Activated T-helper 17 cell treated with anti-CD3 and anti-CD28 coated beads, Interleukin-2, amount 50 U/mL, for 72 hours (primary cell): ENCODE measurements around the gene ITPR1. TPM values are rescaled to one million over a fixed set of nuclear protein-coding genes. Genes with fewer than 3 reads are reported as not detected.
A peak's percentile ranks its signal among the peaks of the same experiment; 100 is the strongest.
"Not testable (repeated sequence)": the region's sequence is repeated elsewhere in the genome, so short reads cannot be mapped to it uniquely, and the experiment has no call there.

Experiments
- ATAC-seq: fragments of 150-1000 bp; cut with Tn5 transposase; replicated peaks from 2 replicates; pipeline ENCODE4 v1.10.0; 2021; ENCODE audit warnings: mild to moderate bottlenecking, moderate library complexity
- H3K27ac Mint-ChIP-seq: one replicate; pipeline ENCODE4 v1.8.0; 2022; ENCODE audit warnings: mixed read lengths
- H3K27me3 Mint-ChIP-seq: one replicate; pipeline ENCODE4 v1.8.0; 2022; ENCODE audit warnings: mixed read lengths
- H3K36me3 Mint-ChIP-seq: one replicate; pipeline ENCODE4 v1.8.0; 2022; ENCODE audit warnings: low read depth, mild to moderate bottlenecking, mixed read lengths
- H3K4me1 Mint-ChIP-seq: one replicate; pipeline ENCODE4 v1.8.0; 2022; ENCODE audit warnings: mixed read lengths
- H3K4me3 Mint-ChIP-seq: one replicate; pipeline ENCODE4 v1.8.0; 2022; ENCODE audit warnings: mild to moderate bottlenecking, mixed read lengths
- H3K9me3 Mint-ChIP-seq: one replicate; pipeline ENCODE4 v1.8.0; 2022; ENCODE audit warnings: mixed read lengths
- total RNA-seq, 2 donors: library from RNA; stranded (reverse); gene quantifications; one replicate each; pipeline ENCODE4 v1.2.3, GENCODE V29; 2022

The ITPR1 gene
- total RNA-seq: 10 to 100 TPM; 78.5 to 84.6 TPM

DNA sequence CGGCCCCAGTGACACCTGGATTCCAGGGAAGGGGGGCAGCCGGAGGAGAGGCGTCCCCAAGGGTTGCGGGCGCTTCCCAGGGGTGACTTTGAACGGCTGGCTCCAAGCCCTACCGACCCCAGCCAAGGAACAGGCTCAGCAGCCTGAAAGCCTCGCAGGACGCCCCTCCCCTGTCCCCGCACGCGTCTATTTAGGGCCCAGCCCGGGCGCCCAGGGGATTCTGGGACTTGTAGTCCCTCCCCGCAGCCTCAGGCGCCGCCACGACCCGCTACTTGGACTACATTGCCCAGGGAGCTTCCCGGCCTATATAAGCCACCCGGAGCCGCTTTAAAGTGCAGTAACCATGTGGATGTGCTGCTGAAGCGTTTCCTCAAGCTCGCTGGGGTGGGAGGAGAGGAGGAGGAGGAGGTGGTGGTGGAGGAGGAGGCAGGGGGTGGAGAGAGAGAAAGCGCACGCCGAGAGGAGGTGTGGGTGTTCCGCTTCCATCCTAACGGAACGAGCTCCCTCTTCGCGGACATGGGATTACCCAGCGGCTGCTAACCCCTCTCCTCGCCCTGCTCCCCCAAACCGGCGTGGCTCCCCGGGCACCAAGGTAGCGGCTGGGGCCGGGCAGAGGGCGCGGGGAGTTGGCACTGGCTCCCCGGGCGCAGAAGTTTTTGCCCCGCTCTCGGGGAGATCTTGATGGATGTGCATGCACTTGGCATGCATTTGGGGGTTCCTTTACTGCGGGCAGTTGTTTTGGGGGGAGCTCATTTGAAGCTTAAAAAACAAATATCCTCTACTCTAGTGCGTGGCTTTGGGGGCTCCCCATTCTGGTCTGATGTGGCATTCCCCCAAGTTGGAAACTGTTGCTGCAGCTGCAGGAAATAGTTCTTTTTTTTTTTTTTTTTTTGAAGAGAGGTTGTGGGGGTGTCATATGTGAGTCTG, at the start of gene ITPR1:
Gene ITPR1, plus strand, starts transcription at position 335 of the 927 bp plus-strand sequence. CDS start 23,144 bp downstream, outside the sequence.
- peak within 1 kb of the TSS; percentile 94 for H3K4me3 Mint-ChIP-seq

DNA sequence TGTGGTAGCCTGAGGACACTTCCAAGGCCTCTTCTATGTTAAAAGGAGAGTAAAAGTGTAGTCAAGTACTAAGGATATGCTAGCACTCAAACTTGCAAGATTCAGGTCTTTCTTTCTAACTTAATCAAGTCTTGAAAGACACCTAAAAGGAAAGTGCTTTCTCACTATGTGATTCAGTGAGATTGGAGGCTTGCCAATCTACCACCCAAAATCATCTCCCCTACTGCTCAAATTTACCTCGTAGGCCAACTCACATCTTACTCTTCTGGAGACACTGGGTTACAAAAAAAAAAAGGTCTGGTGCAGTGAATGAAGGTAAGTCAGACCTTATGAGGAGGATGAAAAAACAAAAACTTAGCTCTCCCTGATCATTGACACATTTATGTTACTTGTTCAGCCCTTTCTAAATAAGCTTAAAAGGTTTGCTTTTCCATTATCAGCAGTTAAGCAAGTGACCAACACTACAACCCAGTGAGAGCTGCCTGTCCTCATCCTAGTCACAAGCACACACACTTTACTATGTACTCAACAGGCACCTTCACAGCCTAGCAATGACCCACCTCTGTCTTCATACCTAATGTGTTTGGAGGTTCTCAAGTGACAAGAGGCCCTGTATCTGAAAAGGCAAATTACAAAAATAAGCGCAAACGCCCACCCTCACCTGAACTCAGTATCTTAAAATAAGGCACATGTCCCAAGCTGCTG, 45.7 kb upstream of the ITPR1 start:
- H3K4me3 Mint-ChIP-seq: no peak overlapping the region
- H3K4me1 Mint-ChIP-seq: no peaks in the 10 kb centered on the region

More for the DNA sequence above, at the start of gene ITPR1:
- peak; percentile 95 for ATAC-seq
- Mint-ChIP-seq H3K36me3 (peaks cover 39% of the 10 kb centered on the region), H3K27me3 (no peaks in the 10 kb centered on the region), H3K4me1 (peaks cover 28% of the 10 kb centered on the region), H3K27ac (peak within 1 kb of the TSS; percentile 89), H3K9me3 (no peaks in the 10 kb centered on the region)

DNA sequence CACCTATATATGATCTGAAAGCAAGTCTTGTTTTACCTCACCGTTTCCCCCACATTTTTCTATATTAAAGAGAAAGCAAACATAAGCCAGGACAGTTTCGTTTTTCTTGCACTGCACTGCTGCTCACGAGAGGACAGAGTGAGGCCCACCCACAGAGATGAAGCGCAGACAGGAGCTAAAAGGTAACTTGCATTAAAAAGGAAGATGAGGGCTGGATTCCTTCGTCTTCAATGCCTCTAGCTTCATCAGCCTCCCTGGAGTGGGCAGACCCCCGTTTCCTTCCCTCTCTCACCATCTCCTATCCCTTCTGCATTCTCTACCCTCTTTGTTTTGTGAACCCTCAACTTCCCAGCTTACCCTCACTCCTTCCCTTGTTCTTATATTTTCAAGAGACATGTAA, 45.0 kb upstream of the ITPR1 start:
- Mint-ChIP-seq H3K9me3 (no peaks in the 10 kb centered on the region), H3K27ac (no peak overlapping the region), H3K4me3 (no peak overlapping the region), H3K4me1 (no peaks in the 10 kb centered on the region), H3K27me3 (no peaks in the 10 kb centered on the region), H3K36me3 (peaks cover 82% of the 10 kb centered on the region)
- ATAC-seq: no peak

More for the DNA sequence above, 45.7 kb upstream of the ITPR1 start:
- no peak overlapping the region for H3K27ac Mint-ChIP-seq
- peaks cover 83% of the 10 kb centered on the region for H3K36me3 Mint-ChIP-seq
- ATAC-seq: no peak
- no peaks in the 10 kb centered on the region for H3K27me3 Mint-ChIP-seq
- H3K9me3 Mint-ChIP-seq: no peaks in the 10 kb centered on the region

DNA sequence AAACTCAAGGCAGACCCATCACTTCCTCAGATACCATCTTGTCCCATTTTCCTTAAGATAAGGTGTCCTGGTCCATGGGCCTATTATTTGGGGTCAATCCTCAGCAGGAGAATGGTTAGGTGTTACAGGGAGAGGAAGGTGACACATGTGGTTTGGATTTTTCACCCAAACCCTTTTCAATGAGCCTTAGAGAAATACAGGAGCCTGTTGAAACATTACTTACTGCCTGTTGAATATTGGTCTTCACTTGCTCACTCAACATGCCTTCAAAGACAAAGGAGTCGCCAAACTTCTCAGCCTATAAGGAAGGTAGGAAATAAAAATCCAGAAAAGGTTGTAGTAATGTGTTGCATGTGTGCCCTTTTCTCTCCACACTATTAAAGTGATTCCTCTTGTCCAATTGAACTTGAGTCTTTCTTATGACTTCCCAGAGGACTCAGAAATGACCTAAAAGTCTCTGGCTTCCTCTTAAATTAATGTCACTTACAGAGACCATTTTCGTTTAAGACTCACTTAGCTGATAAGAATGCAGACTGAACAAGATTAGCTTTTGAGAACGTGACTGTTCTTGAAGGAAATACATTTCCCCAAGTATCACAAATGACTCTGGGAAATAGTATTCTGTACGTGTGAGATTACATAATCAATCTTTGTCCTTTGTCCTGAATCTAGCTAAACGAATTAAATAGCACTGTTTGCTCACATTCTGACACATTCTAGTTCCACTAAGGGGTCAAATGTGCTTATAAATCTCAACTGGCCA, 43.9 kb upstream of the ITPR1 start:
- no peaks in the 10 kb centered on the region for H3K4me1 Mint-ChIP-seq
- no peak overlapping the region for H3K27ac Mint-ChIP-seq
- H3K27me3 Mint-ChIP-seq: no peaks in the 10 kb centered on the region
- H3K4me3 Mint-ChIP-seq: no peak overlapping the region
- no peak for ATAC-seq
- H3K9me3 Mint-ChIP-seq: no peaks in the 10 kb centered on the region
- peaks cover 72% of the 10 kb centered on the region for H3K36me3 Mint-ChIP-seq

DNA sequence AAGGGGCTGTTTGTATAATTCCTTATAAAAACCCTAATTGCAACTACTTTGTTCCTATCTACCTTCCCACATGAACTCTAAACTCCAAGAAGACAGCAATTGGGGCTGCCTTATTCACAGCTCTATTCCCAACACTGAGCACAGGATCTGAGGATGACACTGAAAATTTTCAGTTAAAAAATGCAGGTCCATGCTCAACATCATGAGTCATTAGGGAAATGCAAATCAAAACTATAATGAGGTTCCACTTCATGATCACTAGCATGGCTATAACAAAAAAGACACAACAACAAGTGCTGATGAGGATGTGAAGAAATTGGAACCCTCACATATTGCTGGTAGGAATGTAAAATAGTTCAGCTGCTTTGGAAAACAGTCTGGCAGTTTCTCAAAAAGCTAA, 39.0 kb upstream of the ITPR1 start:
- ATAC-seq: no peak
- no peaks in the 10 kb centered on the region for H3K27me3 Mint-ChIP-seq
- no peak overlapping the region for H3K27ac Mint-ChIP-seq
- peaks cover 34% of the 10 kb centered on the region for H3K36me3 Mint-ChIP-seq
- H3K4me1 Mint-ChIP-seq: no peaks in the 10 kb centered on the region
- H3K9me3 Mint-ChIP-seq: no peaks in the 10 kb centered on the region
- no peak overlapping the region for H3K4me3 Mint-ChIP-seq

DNA sequence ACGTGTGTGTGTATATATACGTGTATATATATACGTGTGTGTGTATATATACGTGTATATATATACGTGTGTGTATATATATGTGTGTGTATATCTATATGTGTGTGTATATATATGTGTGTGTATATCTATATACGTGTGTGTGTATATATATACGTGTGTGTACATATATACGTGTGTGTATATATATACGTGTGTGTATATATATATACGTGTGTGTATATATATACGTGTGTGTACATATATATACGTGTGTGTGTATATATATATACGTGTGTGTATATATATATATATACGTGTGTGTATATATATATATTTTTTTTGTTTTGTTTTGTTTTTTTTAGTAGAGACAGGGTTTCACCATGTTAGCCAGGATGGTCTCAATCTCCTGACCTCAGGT, 36.4 kb upstream of the ITPR1 start:
- not testable (repeated sequence) for H3K4me1 Mint-ChIP-seq, H3K9me3 Mint-ChIP-seq, ATAC-seq, H3K27ac Mint-ChIP-seq, H3K27me3 Mint-ChIP-seq, H3K4me3 Mint-ChIP-seq
- H3K36me3 Mint-ChIP-seq: peaks cover 11% of the 10 kb centered on the region

DNA sequence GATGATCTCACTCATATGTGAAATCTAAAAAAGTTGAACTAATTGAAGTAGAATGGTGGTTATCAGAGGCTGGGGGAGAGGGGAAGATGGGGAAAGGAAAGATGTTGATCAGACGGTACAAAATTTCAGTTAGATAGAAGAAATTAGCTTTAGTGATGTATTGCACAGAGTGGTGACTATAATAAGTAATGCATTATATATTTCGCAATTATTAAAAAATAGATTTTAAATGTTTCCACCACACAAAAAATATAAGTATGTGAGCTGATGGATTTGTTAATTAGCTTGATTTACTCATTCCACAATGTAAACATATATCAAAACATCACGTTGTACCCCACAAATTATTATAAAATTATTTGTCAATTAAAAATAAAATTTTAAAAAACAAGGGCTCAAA, 34.2 kb upstream of the ITPR1 start:
- Mint-ChIP-seq H3K27ac (no peak overlapping the region), H3K4me3 (no peak overlapping the region), H3K36me3 (no peaks in the 10 kb centered on the region), H3K4me1 (no peaks in the 10 kb centered on the region), H3K9me3 (no peaks in the 10 kb centered on the region), H3K27me3 (no peaks in the 10 kb centered on the region)
- ATAC-seq: no peak

DNA sequence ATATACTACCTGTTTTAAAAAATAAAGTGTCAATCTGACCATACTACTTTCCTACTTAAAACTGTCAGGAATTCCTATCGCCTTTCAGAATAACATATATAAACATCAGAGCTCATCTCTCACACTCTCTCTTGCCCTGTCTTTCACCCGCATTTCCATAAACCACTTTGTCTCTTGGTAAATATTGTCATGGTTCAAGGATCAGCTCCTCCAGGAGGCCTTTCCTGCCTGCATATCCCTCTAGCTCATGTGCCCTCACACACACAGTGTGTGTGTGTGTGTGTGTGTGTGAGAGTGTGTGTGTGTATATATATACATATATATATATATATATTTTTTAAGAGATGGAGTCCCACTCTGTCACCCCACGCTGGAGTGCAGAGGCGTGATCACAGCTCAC, 32.8 kb upstream of the ITPR1 start:
- Mint-ChIP-seq H3K27me3 (no peaks in the 10 kb centered on the region), H3K36me3 (no peaks in the 10 kb centered on the region), H3K4me3 (no peak overlapping the region), H3K9me3 (no peaks in the 10 kb centered on the region), H3K27ac (no peak overlapping the region), H3K4me1 (peaks cover under 1% of the 10 kb centered on the region)
- no peak for ATAC-seq

DNA sequence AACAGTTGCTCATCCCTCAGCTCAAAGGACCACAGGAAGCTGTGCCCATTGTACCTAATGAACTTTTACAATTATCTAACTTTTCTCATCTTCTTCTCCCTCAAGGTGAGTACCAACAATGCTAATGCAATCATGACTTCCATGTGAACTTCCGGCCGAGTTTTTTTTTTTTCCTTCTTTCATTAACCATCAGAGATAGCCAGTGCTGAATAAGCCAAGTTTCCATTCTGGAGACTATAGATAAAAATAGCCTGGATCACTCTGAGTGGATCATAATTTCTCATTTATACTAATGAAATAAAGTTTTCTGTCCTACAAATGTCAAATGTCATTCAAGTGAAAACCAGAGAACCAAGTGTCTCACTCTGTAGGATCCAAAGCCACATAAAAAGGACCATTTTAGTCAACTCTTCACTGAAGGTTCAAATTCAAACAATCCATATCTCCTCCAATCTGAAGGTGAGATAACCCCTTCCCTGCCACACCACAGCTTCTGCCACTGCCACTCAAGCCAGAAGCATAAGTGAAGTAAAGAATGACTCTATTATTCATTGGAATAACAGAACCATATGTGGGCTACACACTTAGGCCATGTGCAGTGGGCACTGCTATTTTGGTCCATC, 31.6 kb upstream of the ITPR1 start:
- no peaks in the 10 kb centered on the region for H3K9me3 Mint-ChIP-seq
- H3K4me1 Mint-ChIP-seq: peaks cover 6% of the 10 kb centered on the region
- no peaks in the 10 kb centered on the region for H3K36me3 Mint-ChIP-seq
- ATAC-seq: no peak
- no peaks in the 10 kb centered on the region for H3K27me3 Mint-ChIP-seq
- peak overlapping the region; percentile 31 for H3K27ac Mint-ChIP-seq
- H3K4me3 Mint-ChIP-seq: no peak overlapping the region

DNA sequence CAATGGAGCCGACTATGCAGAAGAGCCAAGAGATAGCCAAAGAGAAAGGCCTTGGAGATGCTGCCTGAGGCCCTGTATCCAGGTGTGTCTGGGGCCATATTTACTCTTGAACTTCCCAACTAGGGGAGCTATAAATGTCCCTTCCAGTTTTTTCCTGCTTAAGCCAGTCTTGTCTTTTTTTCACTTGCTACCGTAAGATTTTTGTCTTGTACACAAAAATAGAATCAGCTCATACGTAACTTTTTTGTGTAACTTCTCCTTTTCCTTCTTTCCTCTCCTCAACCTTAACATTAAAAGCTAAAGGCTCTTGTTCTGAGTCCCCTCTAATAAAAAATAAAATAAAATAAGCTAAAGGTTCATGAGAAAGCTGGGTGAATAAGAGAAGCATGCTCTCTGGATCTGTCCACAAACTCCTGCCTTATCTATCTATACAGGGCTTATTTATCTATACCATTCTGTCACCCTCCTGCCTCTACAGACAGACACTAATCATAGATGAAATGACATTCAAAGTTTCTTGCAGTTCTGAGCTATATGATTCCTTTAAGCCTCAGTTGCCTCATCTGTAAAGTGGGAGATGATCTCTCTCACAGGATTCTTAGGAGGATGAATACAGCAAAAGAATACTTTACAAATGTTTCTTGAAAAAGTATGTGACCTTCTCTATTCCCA, 30.6 kb upstream of the ITPR1 start:
- Mint-ChIP-seq H3K9me3 (no peaks in the 10 kb centered on the region), H3K27ac (peak overlapping the region; percentile 31), H3K27me3 (no peaks in the 10 kb centered on the region), H3K4me3 (no peak overlapping the region), H3K36me3 (no peaks in the 10 kb centered on the region), H3K4me1 (peaks cover 9% of the 10 kb centered on the region)
- no peak for ATAC-seq

DNA sequence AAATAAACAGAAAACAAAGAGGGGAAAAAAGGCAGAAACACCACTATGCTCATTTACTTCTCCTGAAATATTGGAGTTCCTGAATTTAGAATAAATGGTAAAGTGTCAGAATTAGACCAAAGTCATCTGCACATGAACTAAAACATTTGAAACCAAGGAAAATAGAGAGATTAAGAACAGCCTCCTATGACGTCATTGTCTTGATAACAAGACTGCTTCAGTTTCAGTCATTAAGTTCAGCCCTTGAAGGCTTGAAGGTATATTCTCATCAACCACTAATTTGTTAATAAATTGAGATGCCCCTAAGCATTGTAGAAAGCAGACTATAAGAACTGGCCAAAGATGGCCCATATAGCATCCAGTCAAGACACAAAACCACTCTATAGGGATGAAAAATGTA, 28.6 kb upstream of the ITPR1 start:
- H3K36me3 Mint-ChIP-seq: no peaks in the 10 kb centered on the region
- no peaks in the 10 kb centered on the region for H3K9me3 Mint-ChIP-seq
- H3K27ac Mint-ChIP-seq: no peak overlapping the region
- H3K4me1 Mint-ChIP-seq: peaks cover 11% of the 10 kb centered on the region
- H3K4me3 Mint-ChIP-seq: peak overlapping the region; percentile 88
- ATAC-seq: no peak
- no peaks in the 10 kb centered on the region for H3K27me3 Mint-ChIP-seq

DNA sequence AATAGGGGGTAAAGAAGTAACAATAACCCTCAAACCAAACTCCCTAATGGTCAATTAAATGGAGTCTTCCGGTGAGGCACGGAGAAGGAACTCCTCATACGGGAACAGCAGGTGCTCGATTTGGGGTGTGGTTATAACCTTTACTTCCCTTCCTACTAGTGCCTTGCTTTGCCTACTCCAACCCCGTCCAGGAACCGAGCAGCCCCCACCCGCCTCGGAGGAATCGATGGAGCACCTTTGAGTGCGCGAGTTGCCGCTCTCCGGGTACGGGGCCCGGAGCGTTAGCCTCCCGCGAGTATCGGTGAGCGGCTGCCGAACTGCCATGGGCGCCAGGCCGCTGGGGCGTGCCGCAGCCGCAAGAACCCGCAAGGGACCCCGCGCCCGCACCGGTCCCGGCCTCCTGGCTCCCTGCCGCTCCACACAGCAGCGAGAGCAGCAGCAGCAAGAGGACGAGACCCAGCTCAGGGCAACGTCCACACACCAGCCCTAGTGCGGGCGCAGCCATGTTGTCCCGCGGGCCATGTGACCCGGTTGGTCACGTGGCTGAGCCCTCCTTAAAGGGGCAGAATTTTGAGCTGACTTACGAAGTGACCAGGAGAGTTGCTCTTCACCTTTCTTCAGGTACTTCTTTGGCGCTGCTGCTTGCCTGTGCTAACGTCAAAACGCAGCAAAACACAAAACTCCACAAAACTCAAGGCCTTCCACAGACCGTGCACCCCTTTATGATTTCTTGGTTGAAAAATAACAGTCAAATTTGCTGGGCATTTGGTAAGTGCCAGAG, 26.2 kb upstream of the ITPR1 start, which contains the start of gene SUMF1:
Gene SUMF1, minus strand, starts transcription at position 529 of the 781 bp plus-strand sequence. Its CDS starts 24 bp downstream, at position 505.
- ATAC-seq: peak; percentile 99
- Mint-ChIP-seq H3K27ac (peak within 1 kb of the TSS; percentile 88), H3K4me3 (peak within 1 kb of the TSS; percentile 88), H3K36me3 (no peaks in the 10 kb centered on the region), H3K4me1 (peaks cover 11% of the 10 kb centered on the region), H3K27me3 (no peaks in the 10 kb centered on the region), H3K9me3 (no peaks in the 10 kb centered on the region)

DNA sequence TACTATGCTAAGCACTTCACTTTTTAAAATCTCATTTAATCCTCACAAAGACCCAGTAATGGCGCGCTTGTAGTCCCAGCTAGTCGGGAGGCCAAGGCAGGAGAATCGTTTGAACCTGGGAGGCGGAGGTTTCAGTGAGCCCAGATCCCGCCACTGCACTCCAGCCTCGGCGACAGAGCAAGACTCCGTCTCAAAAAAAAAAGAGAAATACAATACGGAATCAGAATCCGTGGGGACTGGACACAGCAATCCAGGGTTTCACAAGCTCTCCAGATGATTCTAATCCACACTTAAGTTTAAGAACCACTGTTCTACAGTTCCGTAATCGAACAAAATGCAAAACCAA, 25.7 kb upstream of the ITPR1 start:
- peak overlapping the region; percentile 88 for H3K27ac Mint-ChIP-seq
- H3K36me3 Mint-ChIP-seq: no peaks in the 10 kb centered on the region
- H3K9me3 Mint-ChIP-seq: no peaks in the 10 kb centered on the region
- H3K4me1 Mint-ChIP-seq: peaks cover 11% of the 10 kb centered on the region
- ATAC-seq: no peak
- H3K4me3 Mint-ChIP-seq: peak overlapping the region; percentile 88
- no peaks in the 10 kb centered on the region for H3K27me3 Mint-ChIP-seq
